NCI-H1048 (cell line): ENCODE measurements around the gene EGR2.

Experiments used
- DNase-seq: peaks from one replicate; lab custom pipeline; 2025; lab: John Stamatoyannopoulos, UW

The EGR2 gene

GRCh38 chr10:62817766-62818425, 1.7 kb upstream of the EGR2 start:
- no peak for DNase-seq

DNA sequence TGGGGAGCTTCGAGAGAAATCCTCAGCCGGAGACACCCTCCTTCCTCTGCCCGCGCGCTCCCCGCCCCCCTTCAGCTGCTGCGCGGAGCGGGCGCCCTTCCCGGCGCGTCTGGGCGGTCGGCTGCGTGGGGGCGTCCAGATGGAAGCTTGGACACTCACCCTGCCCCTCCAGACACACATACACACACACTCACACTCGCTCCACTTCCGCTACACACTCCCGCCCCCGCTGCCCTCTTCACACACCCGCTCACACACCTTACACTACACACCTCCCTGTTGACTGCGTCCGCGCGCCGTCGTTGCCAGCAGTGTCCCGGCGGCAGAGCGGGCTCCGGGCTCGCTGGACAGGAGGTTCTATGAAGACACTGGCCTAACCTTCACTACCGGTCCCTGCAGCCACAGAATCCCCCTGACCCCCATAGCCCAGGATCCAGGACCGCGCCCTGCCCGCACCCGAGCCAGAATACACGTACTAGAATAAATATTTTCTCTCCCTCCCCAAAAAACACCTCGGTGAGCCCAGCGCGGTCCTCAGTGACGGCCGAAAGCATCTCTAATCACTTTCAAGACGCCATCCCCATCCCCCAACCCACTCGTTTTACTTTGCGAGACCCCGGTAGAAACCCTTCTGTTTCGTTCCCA, 1.1 kb upstream of the EGR2 start:
- no peak for DNase-seq

- DNase-seq, result no peak
These were observed 163 bp downstream of the EGR2 start for GRCh38 chr10:62816076-62816330.

DNA sequence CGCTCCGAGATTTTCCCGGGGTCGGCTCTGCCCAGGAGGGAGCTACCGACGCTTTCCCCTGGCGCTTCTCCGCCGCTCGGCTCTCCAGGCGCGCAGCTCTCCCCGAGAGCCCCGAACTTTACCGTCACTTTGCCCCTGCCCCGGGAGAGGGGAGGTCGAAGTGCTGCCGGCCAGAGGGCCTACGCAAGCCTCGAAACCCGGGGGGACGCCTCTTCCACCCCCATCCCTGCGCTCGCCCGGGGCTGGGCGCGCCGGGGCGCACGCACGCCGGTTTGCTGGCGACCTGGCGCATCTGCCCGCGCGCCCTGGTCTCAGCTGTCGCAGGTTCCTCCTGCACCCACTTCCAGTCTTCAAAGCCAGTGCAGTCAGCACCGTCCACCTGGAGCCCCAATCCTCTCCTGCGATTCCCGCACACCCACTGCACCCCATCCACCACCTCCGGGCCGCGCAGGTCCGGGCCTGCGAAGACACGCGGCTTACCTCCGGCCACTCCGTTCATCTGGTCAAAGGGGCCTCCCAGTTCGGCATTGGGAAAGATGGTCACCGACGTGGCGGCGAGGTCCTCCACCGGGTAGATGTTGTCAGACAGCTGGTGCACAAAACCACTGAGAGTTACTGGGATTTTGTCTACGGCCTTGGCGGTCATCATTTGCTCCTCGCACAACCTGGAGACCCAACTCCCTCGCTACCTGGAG, 638 bp downstream of the EGR2 start:
- DNase-seq, result no peak

DNA sequence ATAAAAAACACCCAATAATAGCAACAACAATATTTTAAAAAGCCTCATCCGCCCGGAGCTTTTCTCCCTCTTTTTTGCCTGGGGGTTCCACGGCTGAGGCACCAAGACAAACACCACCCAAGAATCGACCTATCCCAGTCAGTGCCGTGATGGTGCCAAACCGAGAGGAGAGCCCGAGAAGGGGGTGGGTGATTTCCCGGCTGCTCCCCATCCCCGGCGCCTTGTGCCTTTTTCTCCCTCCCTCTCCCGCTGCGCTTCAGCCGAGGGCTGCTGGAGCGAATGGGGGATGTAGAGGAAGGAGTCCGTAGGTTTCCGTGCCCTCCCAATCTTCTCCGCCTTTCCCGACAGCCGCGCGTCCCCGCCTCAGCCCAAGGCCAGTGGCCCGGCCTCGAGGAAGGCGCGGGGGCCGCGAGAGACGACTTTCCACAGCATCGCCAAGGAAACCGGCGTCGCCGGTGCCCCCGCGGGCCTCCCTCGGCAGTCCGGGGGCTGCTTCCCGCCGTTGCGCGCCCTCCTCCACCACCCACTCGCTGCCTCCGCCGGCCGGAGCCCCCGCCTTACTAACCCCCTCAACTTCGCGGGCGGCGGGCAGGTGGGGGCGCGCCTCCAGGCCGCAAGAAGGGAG, 1.3 kb downstream of the EGR2 start:
- no peak for DNase-seq

DNA sequence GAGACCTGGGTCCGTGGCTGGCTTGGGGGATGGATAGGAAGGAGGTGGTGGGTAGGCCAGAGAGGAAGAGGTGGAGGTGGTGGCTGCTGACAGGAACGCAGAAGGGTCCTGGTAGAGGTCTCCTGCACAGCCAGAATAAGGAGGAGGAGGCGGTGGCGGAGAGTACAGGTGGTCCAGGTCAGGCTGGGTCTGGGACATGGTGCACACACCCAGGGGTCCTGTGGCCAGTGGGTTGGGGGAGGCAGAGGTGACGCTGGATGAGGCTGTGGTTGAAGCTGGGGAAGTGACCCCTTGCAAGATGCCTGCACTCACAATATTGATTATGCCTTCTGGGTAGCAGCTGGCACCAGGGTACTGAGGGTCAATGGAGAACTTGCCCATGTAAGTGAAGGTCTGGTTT, 2.2 kb downstream of the EGR2 start:
- DNase-seq, result no peak

- no peak for DNase-seq
These were observed 2.7 kb downstream of the EGR2 start for GRCh38 chr10:62813453-62813852.

DNA sequence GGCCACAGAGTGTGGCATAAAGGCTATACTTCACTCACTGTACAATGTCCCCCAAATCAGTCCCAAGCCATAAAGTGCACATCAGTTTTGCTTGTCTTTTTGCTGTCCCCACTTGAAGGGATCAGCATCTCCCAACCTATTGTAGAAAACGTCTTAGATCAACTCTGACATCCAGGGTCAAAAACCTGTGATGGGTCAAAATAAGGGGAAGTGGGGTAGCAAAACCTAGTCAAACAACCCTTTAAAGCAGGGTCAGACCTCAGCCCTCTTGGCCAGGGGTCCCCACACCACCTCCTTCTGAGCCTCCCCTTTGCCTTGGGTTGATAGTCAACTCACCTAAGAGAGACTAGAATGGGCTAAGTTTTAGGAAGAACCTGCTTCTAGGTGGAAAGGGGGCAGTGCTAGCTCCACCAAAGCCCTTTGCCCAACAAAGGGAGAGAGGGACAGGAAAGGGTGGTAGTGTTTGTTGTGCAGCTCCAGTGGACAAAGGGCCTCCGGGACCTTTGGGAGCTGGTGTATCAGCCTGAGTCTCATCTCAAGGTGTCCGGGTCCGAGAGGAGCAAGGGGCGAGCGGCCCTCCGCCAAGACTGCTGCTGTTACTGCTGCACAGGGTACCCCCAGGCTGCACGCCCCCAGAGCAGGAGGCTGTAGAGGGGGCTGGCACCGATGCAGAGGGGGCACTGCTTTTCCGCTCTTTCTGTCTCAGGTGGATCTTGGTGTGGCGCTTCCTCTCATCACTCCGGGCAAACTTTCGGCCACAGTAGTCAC, 3.3 kb downstream of the EGR2 start:
- DNase-seq, result no peak

GRCh38 chr10:62811159-62811875, 4.8 kb downstream of the EGR2 start:
- no peak for DNase-seq

DNA sequence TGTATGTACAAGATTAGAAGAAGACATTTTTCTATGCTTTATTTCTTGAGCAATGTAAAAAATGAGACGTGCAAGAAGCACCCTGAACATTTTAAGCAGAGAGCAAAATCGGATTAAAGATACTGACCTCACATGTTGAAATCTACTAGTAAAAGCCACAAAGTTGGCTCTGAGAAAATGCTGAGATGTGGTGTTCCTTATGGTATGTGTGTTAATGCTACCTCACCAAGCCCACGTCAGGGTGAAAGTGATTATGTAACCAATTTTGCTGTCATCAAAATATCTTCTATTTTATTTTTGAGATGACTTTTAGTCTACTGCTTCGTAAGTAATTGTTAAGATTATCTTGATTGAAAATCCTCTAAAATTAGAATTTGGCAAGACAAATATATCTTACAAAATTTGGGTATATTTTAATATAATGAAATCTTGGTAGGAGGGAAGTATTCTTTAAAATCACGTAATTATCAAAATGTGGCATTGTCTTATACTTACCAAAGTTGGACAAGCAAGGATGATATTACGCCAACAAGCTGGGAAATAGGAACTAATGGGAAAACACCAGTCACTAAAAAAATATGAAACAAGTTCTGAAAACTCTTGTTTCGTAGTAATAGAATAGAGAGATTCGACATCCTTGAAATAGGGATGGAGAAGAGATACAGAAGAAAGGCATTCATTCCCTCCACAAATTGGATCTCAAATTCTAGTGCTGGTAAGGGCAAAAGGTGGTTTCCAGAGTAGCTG, 5.8 kb downstream of the EGR2 start:
- DNase-seq, result no peak

DNA sequence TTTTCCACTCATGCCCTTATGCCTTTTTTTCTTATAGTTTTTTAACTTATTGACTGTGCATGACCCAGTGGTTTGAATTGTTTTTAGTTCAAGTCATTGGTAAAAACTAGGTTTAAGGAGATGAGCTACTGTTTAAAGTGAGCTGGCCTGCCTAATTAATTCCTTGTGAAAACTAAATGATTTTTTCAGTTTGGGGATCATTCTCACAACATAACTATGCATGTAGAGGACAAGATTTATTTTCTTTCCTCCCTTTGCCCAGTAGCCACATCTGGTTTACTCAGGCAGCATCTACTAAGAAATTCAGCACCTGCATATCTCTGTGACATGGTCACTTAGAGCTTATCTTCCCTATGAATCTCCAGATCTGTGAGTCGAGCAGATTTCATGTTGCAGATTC, 9.9 kb downstream of the EGR2 start:
- no peak for DNase-seq

GRCh38 chr10:62805231-62806099, 10.7 kb downstream of the EGR2 start:
- no peak for DNase-seq

- peak; percentile 40 for DNase-seq
These were observed 11.6 kb downstream of the EGR2 start, which contains the start of gene ADO for GRCh38 chr10:62804356-62805230. TSS of gene ADO (plus strand) at chr10:62804720. CDS start at chr10:62805060, 340 bp downstream.

DNA sequence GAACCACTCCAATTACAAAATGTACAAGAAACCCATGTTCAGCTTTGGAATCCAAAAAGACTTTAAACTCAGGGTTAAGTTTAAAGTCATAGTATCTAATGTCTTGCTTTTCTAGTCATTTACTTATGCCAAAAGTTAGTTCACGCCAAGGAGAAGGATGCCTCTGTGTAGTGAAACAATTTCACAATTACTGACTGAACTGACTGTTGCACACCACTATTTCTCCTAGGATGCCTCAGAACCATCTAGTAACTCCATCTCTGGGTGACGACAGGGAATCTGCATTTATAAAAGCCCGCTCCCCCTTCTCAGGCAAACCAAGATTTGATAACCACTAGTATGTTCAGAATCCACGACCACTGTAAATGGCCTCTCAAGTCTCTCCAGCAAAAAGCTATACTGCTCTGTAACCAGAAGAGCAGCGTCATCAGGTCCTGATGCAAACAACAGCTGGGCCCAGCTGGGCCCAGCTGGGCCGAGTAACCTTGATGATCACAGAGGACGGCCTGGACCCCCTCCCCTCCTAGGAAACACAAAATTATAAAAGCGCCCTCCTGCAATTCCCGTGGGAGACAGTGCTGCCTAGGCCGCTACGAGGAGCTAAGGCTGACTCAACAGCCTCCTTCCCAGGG, 12.3 kb downstream of the EGR2 start:
- DNase-seq, result no peak

DNA sequence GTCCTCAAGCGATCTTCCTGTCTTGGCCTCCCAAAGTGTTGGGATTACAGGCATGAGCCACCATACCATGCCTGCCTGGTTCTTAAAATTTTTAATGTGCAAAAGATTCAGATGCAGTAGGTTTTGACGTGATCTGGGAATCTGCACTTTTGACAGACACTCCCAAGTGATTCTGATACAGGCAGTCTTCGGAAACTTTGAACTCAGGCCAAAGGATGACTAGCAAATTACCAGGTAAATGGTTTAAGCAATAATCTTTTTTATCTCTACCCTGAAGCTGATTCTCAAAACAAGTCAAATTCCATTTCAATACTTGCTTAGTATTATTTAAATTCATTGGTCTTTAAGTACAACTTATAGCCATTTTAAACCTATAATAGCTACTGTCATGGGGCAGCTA, 14.3 kb downstream of the EGR2 start:
- DNase-seq, result no peak

DNA sequence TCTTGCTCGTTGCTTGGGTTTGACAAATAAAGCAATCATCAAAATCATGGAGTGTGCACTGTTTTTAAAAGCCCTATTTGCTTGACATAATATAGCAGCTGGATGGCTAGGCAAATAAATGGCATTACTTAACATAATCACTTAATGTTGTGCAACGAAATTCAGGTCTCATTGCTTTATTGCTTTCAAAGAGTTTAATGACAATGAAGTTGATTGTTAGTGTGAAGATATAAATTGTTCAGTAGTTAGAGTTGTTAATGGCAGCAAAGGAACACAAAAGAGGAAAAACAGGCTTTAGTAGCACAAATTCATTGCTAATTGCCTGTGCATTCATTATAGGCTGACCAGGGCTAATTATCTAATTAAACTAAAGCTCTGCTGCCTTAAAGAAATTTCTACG, 19.3 kb downstream of the EGR2 start:
- DNase-seq, result no peak

- DNase-seq, result no peak
These were observed 20.4 kb downstream of the EGR2 start for GRCh38 chr10:62795762-62796161.

GRCh38 chr10:62795100-62795499, 21.1 kb downstream of the EGR2 start:
- no peak for DNase-seq

DNA sequence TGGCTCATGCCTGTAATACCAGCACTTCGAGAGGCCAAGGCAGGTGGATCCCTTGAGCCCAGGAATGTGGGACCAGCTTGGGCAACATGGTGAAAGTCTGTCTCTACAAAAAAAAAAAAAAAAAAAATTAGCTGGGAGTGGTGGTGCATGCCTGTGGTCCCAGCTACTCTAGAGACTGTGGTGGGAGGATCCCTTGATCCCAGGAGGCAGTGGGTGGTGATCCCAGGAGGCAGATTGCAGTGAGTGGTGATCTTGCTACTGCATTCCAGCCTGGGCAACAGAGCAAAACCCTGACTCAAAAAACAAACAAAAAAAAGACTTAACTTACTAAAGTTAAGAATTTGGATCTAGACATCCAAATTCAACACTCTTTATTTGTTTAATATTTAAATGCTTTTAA, 21.9 kb downstream of the EGR2 start:
- no peak for DNase-seq
